Breast epithelium (tissue), 4 donors: ENCODE results near the gene RABGEF1. TPM values are rescaled to one million over a fixed set of nuclear protein-coding genes. Genes with fewer than 3 reads are reported as not detected.
"Not testable (repeated sequence)": the region's sequence is repeated elsewhere in the genome, so short reads cannot be mapped to it uniquely, and the experiment has no call there.

Experiments used
- DNase-seq, 2 donors: peaks; one replicate each; pipeline ENCODE4 v3.0.0-alpha.2; 2019; ENCODE audit warnings: low spot score in 2 of 2
- H3K27ac ChIP-seq, 2 donors: fragments of 200-600 bp; sonication (generic) in 1 of 2; one replicate each; pipeline ENCODE4 v1.5.1; 2016 to 2019; ENCODE audit warnings: mild to moderate bottlenecking in 1 of 2
- H3K27me3 ChIP-seq, 2 donors: fragments of 200-600 bp; sonication (generic) in 1 of 2; one replicate each; pipeline versions ENCODE4 v1.5.1 to v1.6.0; 2017 to 2019; ENCODE audit warnings: control low read depth in 1 of 2, mild to moderate bottlenecking in 1 of 2
- H3K36me3 ChIP-seq: fragments of 200-600 bp; one replicate; pipeline ENCODE4 v1.5.1; 2019
- H3K4me1 ChIP-seq, 2 donors: fragments of 200-600 bp; sonication (generic); one replicate each; pipeline ENCODE4 v1.5.1; 2016 to 2019; ENCODE audit warnings: control low read depth in 1 of 2
- H3K4me3 ChIP-seq, 3 donors: fragments of 200-600 bp; sonication (generic); 1 replicate in 2 of 3; 2 replicates in 1 of 3; pipeline ENCODE4 v1.5.1; 2016 to 2019; ENCODE audit warnings: mild to moderate bottlenecking in 3 of 3, moderate library complexity in 2 of 3
- H3K9me3 ChIP-seq, 2 donors: fragments of 200-600 bp; sonication (generic) in 1 of 2; one replicate each; pipeline ENCODE4 v1.5.1; 2016 to 2019; ENCODE audit warnings: control low read depth in 1 of 2
- POLR2A ChIP-seq: fragments of 450-650 bp; IDR thresholded peaks from one replicate; pipeline ENCODE4 v1.6.1; 2016; ENCODE audit warnings: antibody characterized with exemption, mild to moderate bottlenecking, moderate library complexity
- POLR2AphosphoS5 ChIP-seq, 3 donors: sonication (generic); formaldehyde crosslinking; IDR thresholded peaks; one replicate each; pipeline ENCODE4 v1.6.1; 2017; ENCODE audit warnings: antibody characterized with exemption in 3 of 3
- intact Hi-C: fragments of 100-400 bp; cut with DNase I; formaldehyde crosslinking; loops from one replicate; pipeline ENCODE4 v1.15.1; 2023; ENCODE audit warnings: low total_unique reads
- total RNA-seq, 3 donors: library from RNA; depleted of rRNA; stranded (reverse); fragments of >200 nt; gene quantifications; one replicate each; pipeline ENCODE4 v1.1.0, GENCODE V29; 2016
- TF ChIP-seq, protein P1 (sequence below), 3 donors: fragments of 450-650 bp; IDR thresholded peaks; one replicate each; pipeline ENCODE4 v1.5.1; 2016 to 2017; ENCODE audit warnings: antibody characterized with exemption in 3 of 3, mild to moderate bottlenecking in 3 of 3, moderate library complexity in 3 of 3

RABGEF1 gene
- total RNA-seq, 3 donors from 2014 or later: 33.4 to 44.9 (median 34.9) TPM

DNA sequence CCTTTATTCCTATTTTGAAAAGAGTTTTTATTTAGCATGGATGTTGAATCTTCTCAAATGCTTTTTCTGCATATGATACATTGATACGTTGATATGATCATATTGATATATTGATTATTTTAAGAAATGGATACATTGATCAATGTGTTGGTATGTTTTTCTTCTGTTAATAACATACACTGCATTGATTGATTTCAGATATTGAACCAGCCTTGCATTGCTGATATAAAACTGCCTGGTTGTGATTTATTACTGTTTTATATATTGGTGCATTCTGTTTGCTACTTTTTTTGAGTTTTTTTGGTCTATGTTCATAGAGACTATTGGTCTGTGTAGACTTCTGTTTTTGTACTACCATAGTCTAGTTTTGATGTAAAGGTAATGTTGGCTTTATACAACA lies 26.8 kb upstream of the RABGEF1 start:
- no peak overlapping the region for H3K27ac ChIP-seq
- no peak overlapping the region for H3K4me3 ChIP-seq
- H3K9me3 ChIP-seq: peaks cover 3 to 4% of the 10 kb centered on the region in 2 donors
- no peak for TF ChIP-seq POLR2A
- no peak for TF ChIP-seq POLR2AphosphoS5 (IDR thresholded peaks at IDR 0.05)
- TF ChIP-seq, protein P1, sequence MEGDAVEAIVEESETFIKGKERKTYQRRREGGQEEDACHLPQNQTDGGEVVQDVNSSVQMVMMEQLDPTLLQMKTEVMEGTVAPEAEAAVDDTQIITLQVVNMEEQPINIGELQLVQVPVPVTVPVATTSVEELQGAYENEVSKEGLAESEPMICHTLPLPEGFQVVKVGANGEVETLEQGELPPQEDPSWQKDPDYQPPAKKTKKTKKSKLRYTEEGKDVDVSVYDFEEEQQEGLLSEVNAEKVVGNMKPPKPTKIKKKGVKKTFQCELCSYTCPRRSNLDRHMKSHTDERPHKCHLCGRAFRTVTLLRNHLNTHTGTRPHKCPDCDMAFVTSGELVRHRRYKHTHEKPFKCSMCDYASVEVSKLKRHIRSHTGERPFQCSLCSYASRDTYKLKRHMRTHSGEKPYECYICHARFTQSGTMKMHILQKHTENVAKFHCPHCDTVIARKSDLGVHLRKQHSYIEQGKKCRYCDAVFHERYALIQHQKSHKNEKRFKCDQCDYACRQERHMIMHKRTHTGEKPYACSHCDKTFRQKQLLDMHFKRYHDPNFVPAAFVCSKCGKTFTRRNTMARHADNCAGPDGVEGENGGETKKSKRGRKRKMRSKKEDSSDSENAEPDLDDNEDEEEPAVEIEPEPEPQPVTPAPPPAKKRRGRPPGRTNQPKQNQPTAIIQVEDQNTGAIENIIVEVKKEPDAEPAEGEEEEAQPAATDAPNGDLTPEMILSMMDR (IDR thresholded peaks at IDR 0.05): no peak
- intact Hi-C loops: no loop called here
- no peaks in the 10 kb centered on the region for H3K36me3 ChIP-seq
- no peaks in the 10 kb centered on the region for H3K4me1 ChIP-seq
- DNase-seq: no peak
- no peaks in the 10 kb centered on the region for H3K27me3 ChIP-seq

GRCh38 chr7:66716634-66717033 lies 23.9 kb upstream of the RABGEF1 start:
- DNase-seq, H3K36me3 ChIP-seq, intact Hi-C loops: not testable (repeated sequence)

GRCh38 chr7:66720561-66720960 lies 20.0 kb upstream of the RABGEF1 start:
- TF ChIP-seq, protein P1 (IDR thresholded peaks at IDR 0.05): no peak
- TF ChIP-seq POLR2AphosphoS5 (IDR thresholded peaks at IDR 0.05) (no peak), POLR2A (no peak)
- H3K27me3 ChIP-seq: no peaks in the 10 kb centered on the region
- no peaks in the 10 kb centered on the region for H3K4me1 ChIP-seq
- no peak overlapping the region for H3K27ac ChIP-seq
- H3K4me3 ChIP-seq: no peak overlapping the region
- H3K9me3 ChIP-seq: peaks cover 0 to 13% of the 10 kb centered on the region in 2 donors
- H3K36me3 ChIP-seq: no peaks in the 10 kb centered on the region
- intact Hi-C loops: no loop called here
- DNase-seq: no peak

More at GRCh38 chr7:66716634-66717033, 23.9 kb upstream of the RABGEF1 start:
- H3K27me3 ChIP-seq, H3K4me1 ChIP-seq, H3K27ac ChIP-seq, H3K4me3 ChIP-seq, H3K9me3 ChIP-seq: not testable (repeated sequence)

DNA sequence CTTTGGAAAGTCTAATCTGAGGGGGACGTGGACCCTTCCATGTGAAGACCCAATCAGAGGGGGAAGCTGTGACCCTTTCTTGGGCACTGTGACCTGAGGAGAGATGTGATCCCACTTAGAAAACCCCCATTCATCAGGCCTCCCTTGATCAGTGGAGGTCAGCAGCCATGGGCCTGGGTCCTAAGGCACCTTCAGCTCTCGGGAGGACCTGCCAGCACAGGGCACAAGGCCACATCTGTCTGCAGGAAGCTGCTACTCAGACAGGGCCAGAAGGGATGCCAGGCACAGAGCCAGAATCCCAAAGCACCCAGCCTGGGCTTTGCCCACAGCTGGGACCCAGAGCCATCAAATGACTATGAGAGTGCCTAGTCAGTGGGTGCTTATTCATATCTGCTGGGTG lies 14.7 kb upstream of the RABGEF1 start:
- Histone ChIP-seq H3K4me3 (no peak overlapping the region), H3K4me1 (no peaks in the 10 kb centered on the region), H3K9me3 (peaks cover 0 to 13% of the 10 kb centered on the region in 2 donors), H3K27me3 (no peaks in the 10 kb centered on the region), H3K36me3 (no peaks in the 10 kb centered on the region), H3K27ac (no peak overlapping the region)
- intact Hi-C loops: no loop called here
- TF ChIP-seq, protein P1 (IDR thresholded peaks at IDR 0.05): no peak
- no peak for TF ChIP-seq POLR2AphosphoS5 (IDR thresholded peaks at IDR 0.05)
- TF ChIP-seq POLR2A: no peak
- DNase-seq: no peak

- no peak for DNase-seq
- Histone ChIP-seq H3K9me3 (peaks cover 0 to 13% of the 10 kb centered on the region in 2 donors), H3K27me3 (no peaks in the 10 kb centered on the region), H3K4me1 (no peaks in the 10 kb centered on the region), H3K27ac (no peak overlapping the region), H3K36me3 (no peaks in the 10 kb centered on the region), H3K4me3 (no peak overlapping the region)
- TF ChIP-seq, protein P1 (IDR thresholded peaks at IDR 0.05): no peak
- TF ChIP-seq POLR2A: no peak
- TF ChIP-seq POLR2AphosphoS5 (IDR thresholded peaks at IDR 0.05): no peak
- intact Hi-C loops: no loop called here
These were observed 13.5 kb upstream of the RABGEF1 start for GRCh38 chr7:66727058-66727457.

DNA sequence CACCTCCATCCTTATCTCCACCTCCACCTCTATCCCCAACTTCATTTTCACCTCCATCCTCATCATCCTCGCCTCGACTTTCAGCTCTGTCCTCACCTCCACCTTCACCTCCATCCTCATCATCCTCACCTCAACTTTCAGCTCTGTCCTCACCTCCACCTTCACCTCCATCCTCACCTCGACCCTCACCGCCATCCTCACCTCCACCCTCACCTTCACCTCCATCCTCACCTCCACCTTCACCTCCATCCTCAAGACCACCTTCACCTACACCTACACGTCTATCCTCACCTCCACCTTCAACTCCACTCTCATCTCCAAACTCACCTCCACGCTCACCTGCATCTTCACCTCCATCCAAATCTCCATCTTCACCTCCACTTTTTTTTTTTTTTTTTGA lies 12.0 kb upstream of the RABGEF1 start:
- H3K27ac ChIP-seq: no peak overlapping the region
- no peaks in the 10 kb centered on the region for H3K27me3 ChIP-seq
- H3K9me3 ChIP-seq: peaks cover 0 to 13% of the 10 kb centered on the region in 2 donors
- no peaks in the 10 kb centered on the region for H3K4me1 ChIP-seq
- TF ChIP-seq POLR2AphosphoS5 (IDR thresholded peaks at IDR 0.05): no peak
- TF ChIP-seq POLR2A: no peak
- TF ChIP-seq, protein P1 (IDR thresholded peaks at IDR 0.05): no peak
- no peaks in the 10 kb centered on the region for H3K36me3 ChIP-seq
- intact Hi-C loops: no loop called here
- no peak for DNase-seq
- no peak overlapping the region for H3K4me3 ChIP-seq
